SH-SY5Y (cell line): ENCODE measurements around the gene CYFIP2.

Source experiments
- GATA2 ChIP-seq: IDR thresholded peaks from 2 replicates; pipeline ENCODE4 v1.6.1; 2011; ENCODE audit warnings: mild to moderate bottlenecking, low read depth, low read length
- GATA3 ChIP-seq: IDR thresholded peaks from 2 replicates; pipeline ENCODE4 v1.6.1; 2011; ENCODE audit warnings: low read depth, mild to moderate bottlenecking, low read length, moderate library complexity

- TF ChIP-seq GATA3 = no peak
- no peak for TF ChIP-seq GATA2
Observed at GRCh38 chr5:157326440-157327005, 60.6 kb downstream of the CYFIP2 start.
